Neuronal stem cell (in vitro differentiated cells): ENCODE data around the gene NR5A1.

Experiments used
- DNase-seq: peaks from one replicate; pipeline ENCODE4 v3.0.0-alpha.2; 2013; ENCODE audit warnings: low spot score
- H2AFZ ChIP-seq: one replicate; pipeline ENCODE4 v1.6.1; 2013; ENCODE audit warnings: mild to moderate bottlenecking, low read length, inconsistent platforms
- H2AK5ac ChIP-seq: 2 replicates; pipeline ENCODE4 v1.6.1; 2013; ENCODE audit warnings: low read depth, mild to moderate bottlenecking, inconsistent platforms, low read length, moderate library complexity, mixed read lengths
- H2BK120ac ChIP-seq: 2 replicates; pipeline ENCODE4 v1.6.1; 2013; ENCODE audit warnings: low read depth, mild to moderate bottlenecking, inconsistent platforms, low read length, moderate library complexity, mixed read lengths
- H2BK12ac ChIP-seq: one replicate; pipeline ENCODE4 v1.6.1; 2013; ENCODE audit warnings: low read length, inconsistent platforms
- H2BK15ac ChIP-seq: 2 replicates; pipeline ENCODE4 v1.6.1; 2013; ENCODE audit warnings: mild to moderate bottlenecking, low read length, inconsistent platforms, mixed read lengths
- H2BK5ac ChIP-seq: one replicate; pipeline ENCODE4 v1.6.1; 2013; ENCODE audit warnings: inconsistent platforms, mild to moderate bottlenecking, low read length, moderate library complexity
- H3K14ac ChIP-seq: one replicate; pipeline ENCODE4 v1.6.1; 2013; ENCODE audit warnings: low read length, inconsistent platforms
- H3K18ac ChIP-seq: 2 replicates; pipeline ENCODE4 v1.6.1; 2013; ENCODE audit warnings: low read length, inconsistent platforms
- H3K23ac ChIP-seq: 2 replicates; pipeline ENCODE4 v1.6.1; 2013; ENCODE audit warnings: low read depth, mild to moderate bottlenecking, mixed read lengths, low read length, inconsistent platforms; ENCODE audit not compliant: poor library complexity
- H3K27ac ChIP-seq: replicated peaks from 3 replicates; pipeline ENCODE4 v1.5.1; 2013; ENCODE audit warnings: low read length, inconsistent platforms
- H3K27me3 ChIP-seq, 3 experiments: 2 replicates each; pipeline ENCODE4 v1.6.1; 2013; ENCODE audit warnings: low read length in 3 of 3, mild to moderate bottlenecking in 2 of 3, inconsistent platforms in 1 of 3, low read depth in 1 of 3, mixed read lengths in 1 of 3, moderate library complexity in 1 of 3; ENCODE audit not compliant: control insufficient read depth in 3 of 3, insufficient read depth in 3 of 3
- H3K36me3 ChIP-seq, 2 donors: replicated peaks in 1 of 2; 2 replicates each; pipeline ENCODE4 v1.6.1; 2013; ENCODE audit warnings: low read length in 2 of 2; ENCODE audit not compliant: control insufficient read depth in 2 of 2, insufficient read depth in 2 of 2
- H3K4ac ChIP-seq: 2 replicates; pipeline ENCODE4 v1.6.1; 2013; ENCODE audit warnings: inconsistent platforms, mild to moderate bottlenecking, low read length, moderate library complexity
- H3K4me1 ChIP-seq, 2 donors: 1 replicate in 1 of 2; 2 replicates in 1 of 2; pipeline ENCODE4 v1.6.1; 2013; ENCODE audit warnings: low read length in 2 of 2, low read depth in 1 of 2; ENCODE audit not compliant: control insufficient read depth in 2 of 2, insufficient read depth in 1 of 2
- H3K4me2 ChIP-seq: one replicate; pipeline ENCODE4 v1.6.1; 2013; ENCODE audit warnings: mild to moderate bottlenecking, low read length, inconsistent platforms; ENCODE audit not compliant: insufficient read depth, poor library complexity, severe bottlenecking
- H3K4me3 ChIP-seq, 2 donors: 2 replicates each; pipeline ENCODE4 v1.5.1; 2013; ENCODE audit warnings: low read length in 2 of 2, mild to moderate bottlenecking in 2 of 2, inconsistent platforms in 1 of 2, moderate library complexity in 1 of 2
- H3K79me1 ChIP-seq: one replicate; pipeline ENCODE4 v1.6.1; 2013; ENCODE audit warnings: low read depth, mild to moderate bottlenecking, inconsistent platforms, low read length, moderate library complexity
- H3K9ac ChIP-seq: one replicate; pipeline ENCODE4 v1.6.1; 2013; ENCODE audit warnings: mild to moderate bottlenecking, low read depth, low read length, inconsistent platforms; ENCODE audit not compliant: poor library complexity
- H3K9me3 ChIP-seq, 2 donors: replicated peaks in 1 of 2; 2 replicates each; pipeline versions ENCODE3 to v1.6.1; 2013; ENCODE audit warnings: low read length in 2 of 2, mild to moderate bottlenecking in 2 of 2, inconsistent platforms in 1 of 2, low read depth in 1 of 2, mixed read lengths in 1 of 2, moderate library complexity in 1 of 2; ENCODE audit not compliant: control insufficient read depth in 2 of 2, insufficient read depth in 1 of 2
- H4K8ac ChIP-seq: one replicate; pipeline ENCODE4 v1.6.1; 2013; ENCODE audit warnings: low read depth, mild to moderate bottlenecking, inconsistent platforms, low read length, moderate library complexity
- H4K91ac ChIP-seq: one replicate; pipeline ENCODE4 v1.6.1; 2013; ENCODE audit warnings: low read length, low read depth, mild to moderate bottlenecking, inconsistent platforms; ENCODE audit not compliant: poor library complexity
- WGBS, 2 donors: extraction: QIAGEN DNeasy Blood & Tissue Kit; methylation state at CpG; one replicate each; pipeline ENCODE4 v1.1.7; 2013; ENCODE audit warnings: missing lambda C conversion rate in 2 of 2, mixed read lengths in 1 of 2; ENCODE audit not compliant: insufficient read length in 2 of 2, insufficient replicate concordance in 1 of 2; ENCODE audit errors: extremely low coverage in 2 of 2; 5-methylcytosine and 5-hydroxymethylcytosine counted together

The NR5A1 gene

DNA sequence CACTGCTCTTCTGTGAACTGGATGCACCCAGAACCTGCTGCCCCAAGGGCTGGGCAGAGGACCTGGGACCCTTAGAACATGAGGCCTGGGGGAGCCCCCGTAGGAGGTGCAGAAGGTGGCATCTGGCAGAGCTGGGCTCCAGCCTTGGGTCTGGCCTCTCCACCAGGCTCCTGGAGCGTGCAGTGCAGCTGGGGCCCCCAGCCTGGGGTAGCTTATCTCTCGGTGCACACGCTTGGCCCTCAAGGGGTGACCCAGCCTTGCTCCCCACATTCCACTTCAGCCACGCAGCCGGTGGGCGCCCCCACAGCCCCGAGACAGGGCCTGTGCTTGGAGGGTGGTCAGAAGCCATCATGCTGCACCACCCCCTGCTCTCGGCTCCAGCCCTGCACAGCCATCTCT is 5.6 kb upstream of the NR5A1 start:
- no peak for DNase-seq
- H3K4me2 ChIP-seq, result no peak overlapping the region
- no peak overlapping the region for H3K4ac ChIP-seq
- no peaks in the 10 kb centered on the region for H3K9me3 ChIP-seq
- no peak overlapping the region for H4K91ac ChIP-seq
- H3K14ac ChIP-seq, result peak overlapping the region; percentile 50
- no peak overlapping the region for H2BK15ac ChIP-seq
- H3K79me1 ChIP-seq, result no peaks in the 10 kb centered on the region
- H3K27me3 ChIP-seq, result peaks cover 0 to 6% (median 0%) of the 10 kb centered on the region in 3 experiments
- H2BK5ac ChIP-seq, result peak overlapping the region; percentile 75
- H4K8ac ChIP-seq, result no peak overlapping the region
- peak overlapping the region; percentile 56 for H3K18ac ChIP-seq
- H3K23ac ChIP-seq, result peak overlapping the region; percentile 75
- H2AK5ac ChIP-seq, result peak overlapping the region; percentile 78
- WGBS, 2 donors, result no CpG with 5 or more reads among the region's 9 CpGs
- no peak overlapping the region for H3K27ac ChIP-seq
- H3K36me3 ChIP-seq, result no peaks in the 10 kb centered on the region
- no peak overlapping the region for H2BK12ac ChIP-seq
- peak overlapping the region; percentile 30 for H3K9ac ChIP-seq
- no peak overlapping the region for H3K4me3 ChIP-seq
- no peak overlapping the region for H2AFZ ChIP-seq
- peaks cover 1 to 21% of the 10 kb centered on the region in 2 donors for H3K4me1 ChIP-seq
- no peak overlapping the region for H2BK120ac ChIP-seq

DNA sequence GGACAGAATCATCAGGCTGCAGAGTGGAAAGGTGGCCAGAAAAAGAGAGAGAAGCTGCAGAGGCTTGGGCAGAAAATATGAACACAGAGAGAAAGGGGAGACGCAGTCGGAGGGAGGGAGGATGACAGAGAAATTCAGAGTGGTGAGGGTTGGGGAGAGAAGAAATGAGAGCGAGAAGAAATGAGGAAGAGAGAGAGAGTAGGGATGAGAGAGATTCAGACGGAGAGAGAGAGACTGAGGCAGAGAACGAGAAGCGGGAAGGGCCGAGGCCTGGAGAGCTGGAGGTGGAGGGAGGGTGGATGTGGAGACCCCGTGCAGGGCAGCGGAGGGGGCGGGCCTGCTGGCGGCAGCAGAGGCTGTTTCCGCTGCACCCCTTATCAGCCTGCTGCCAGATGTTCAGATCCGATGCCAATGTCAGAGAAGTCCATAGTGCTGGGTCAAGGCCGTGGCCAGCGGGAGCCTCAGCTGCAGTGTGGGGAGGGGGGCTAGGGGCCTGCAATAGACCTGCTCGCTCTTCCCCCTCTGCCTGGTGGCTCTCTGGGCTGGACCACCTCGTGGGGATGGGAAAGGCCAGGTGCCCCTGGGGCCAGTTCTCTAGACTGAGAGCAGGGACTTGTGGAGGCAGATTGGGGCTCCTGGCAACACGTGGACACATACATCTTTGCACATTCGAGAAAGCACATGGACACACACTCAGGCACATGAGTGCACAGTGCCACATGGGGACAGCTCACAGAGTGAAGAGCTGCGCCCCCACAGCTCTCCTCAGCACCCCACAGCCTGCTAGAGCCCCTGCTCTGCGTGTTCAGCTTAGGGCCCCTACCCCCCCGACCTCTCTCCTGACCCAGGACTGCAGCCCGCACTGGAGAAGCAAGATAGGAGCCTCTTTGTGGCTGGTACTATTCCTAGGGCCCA is 4.9 kb upstream of the NR5A1 start:
- Histone ChIP-seq H3K36me3 (no peaks in the 10 kb centered on the region), H3K27me3 (peaks cover 0 to 9% (median 0%) of the 10 kb centered on the region in 3 experiments), H4K91ac (no peak overlapping the region), H3K79me1 (no peaks in the 10 kb centered on the region), H3K27ac (no peak overlapping the region), H3K9me3 (no peaks in the 10 kb centered on the region), H3K4me1 (peaks cover 1 to 21% of the 10 kb centered on the region in 2 donors), H3K9ac (no peak overlapping the region), H3K4ac (no peak overlapping the region), H2AFZ (peak overlapping the region; percentile 79), H2AK5ac (peak overlapping the region; percentile 78), H3K23ac (peak overlapping the region; percentile 75), H4K8ac (no peak overlapping the region), H3K18ac (peak overlapping the region; percentile 79), H3K14ac (peak overlapping the region; percentile 32), H2BK12ac (no peak overlapping the region), H2BK5ac (peak overlapping the region; percentile 91), H2BK15ac (peak overlapping the region; percentile 16), H3K4me2 (no peak overlapping the region), H3K4me3 (no peak overlapping the region), H2BK120ac (no peak overlapping the region)
- 100% methylated on average over 2 of the region's 23 CpGs; no CpG with 5 or more reads in 1 of the 2 donors for WGBS, 2 donors
- no peak for DNase-seq

DNA sequence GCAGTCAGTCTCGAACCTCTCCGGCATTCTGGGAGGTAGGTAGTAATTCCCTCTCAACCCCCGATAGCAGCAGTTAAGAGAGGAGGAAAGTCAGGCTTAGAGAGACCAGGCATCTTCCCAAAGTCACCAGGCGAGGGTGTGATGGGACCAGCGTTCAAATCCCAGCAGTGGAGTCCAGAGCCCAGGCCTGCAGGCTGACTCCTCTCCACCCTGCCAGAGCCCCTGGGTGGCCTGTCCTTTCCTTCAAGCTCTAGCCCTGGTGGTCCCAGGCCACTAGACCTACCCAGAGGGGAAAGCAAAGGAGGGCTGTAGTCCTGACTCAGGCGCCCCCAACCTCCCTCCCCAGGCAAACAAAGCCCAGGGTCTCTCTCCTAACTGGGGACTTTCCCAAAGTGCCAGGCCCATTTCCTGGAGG is 4.2 kb upstream of the NR5A1 start:
- Histone ChIP-seq H3K4me3 (no peak overlapping the region), H3K9ac (no peak overlapping the region), H2BK15ac (no peak overlapping the region), H3K4me2 (no peak overlapping the region), H3K23ac (peak overlapping the region; percentile 69), H3K14ac (no peak overlapping the region), H3K18ac (no peak overlapping the region), H2BK12ac (no peak overlapping the region), H3K79me1 (no peaks in the 10 kb centered on the region), H3K4ac (no peak overlapping the region), H3K36me3 (no peaks in the 10 kb centered on the region), H3K4me1 (peaks cover under 1 to 21% of the 10 kb centered on the region in 2 donors), H2BK5ac (no peak overlapping the region), H4K8ac (no peak overlapping the region), H2AFZ (peak overlapping the region; percentile 79), H2BK120ac (no peak overlapping the region), H3K27ac (no peak overlapping the region), H3K9me3 (no peaks in the 10 kb centered on the region), H4K91ac (no peak overlapping the region), H2AK5ac (no peak overlapping the region), H3K27me3 (peaks cover 0 to 17% (median 0%) of the 10 kb centered on the region in 3 experiments)
- WGBS, 2 donors, result no CpG with 5 or more reads among the region's 6 CpGs
- DNase-seq, result no peak

DNA sequence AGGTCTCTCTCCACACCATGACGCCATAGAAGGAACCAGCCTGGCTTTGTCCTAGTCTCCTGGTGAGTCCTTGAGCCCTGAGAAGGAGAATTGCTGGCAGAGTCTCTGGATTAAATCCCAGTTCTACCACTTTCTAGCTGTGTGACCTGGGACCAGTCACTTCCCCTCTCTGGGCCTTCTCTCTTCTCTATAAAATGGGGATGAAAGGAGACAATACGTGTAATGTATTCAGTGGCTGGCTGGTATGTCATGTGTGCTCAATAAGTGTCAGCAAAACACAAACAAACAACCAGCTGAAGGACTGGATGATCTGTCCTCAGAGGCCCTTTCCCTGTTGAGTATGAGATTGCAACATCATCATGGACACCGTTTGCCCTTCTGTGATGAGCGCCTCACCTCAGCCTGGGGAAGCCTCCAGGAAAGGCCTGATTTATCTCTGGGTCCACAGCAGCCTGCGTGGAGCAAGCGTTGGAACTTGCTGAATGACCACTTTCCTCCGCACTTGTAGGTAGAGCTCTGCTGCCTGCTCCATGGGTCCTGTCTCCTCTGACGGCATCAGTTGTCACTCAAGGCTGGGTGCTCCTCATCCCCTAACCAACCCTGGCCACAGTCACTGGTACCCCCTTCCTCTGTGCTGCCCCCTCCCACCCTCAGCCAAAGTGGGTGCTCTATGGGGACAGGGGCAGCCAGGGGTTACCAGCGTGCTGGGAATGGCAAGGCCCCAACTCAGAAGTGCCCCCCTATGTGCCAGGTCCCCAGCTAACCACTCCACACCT is 3.6 kb upstream of the NR5A1 start:
- peak overlapping the region; percentile 69 for H3K23ac ChIP-seq
- H3K4me1 ChIP-seq, result peaks cover 0 to 21% of the 10 kb centered on the region in 2 donors
- peaks cover 0 to 23% (median 5%) of the 10 kb centered on the region in 3 experiments for H3K27me3 ChIP-seq
- no peak overlapping the region for H2BK5ac ChIP-seq
- DNase-seq, result no peak
- peak overlapping the region; percentile 37 for H2BK15ac ChIP-seq
- no CpG with 5 or more reads among the region's 9 CpGs for WGBS, 2 donors
- H3K36me3 ChIP-seq, result no peaks in the 10 kb centered on the region
- no peak overlapping the region for H3K9ac ChIP-seq
- H3K9me3 ChIP-seq, result no peaks in the 10 kb centered on the region
- H3K4me3 ChIP-seq, result no peak overlapping the region
- no peak overlapping the region for H4K8ac ChIP-seq
- H3K27ac ChIP-seq, result no peak overlapping the region
- no peak overlapping the region for H2AK5ac ChIP-seq
- no peak overlapping the region for H4K91ac ChIP-seq
- no peak overlapping the region for H2BK12ac ChIP-seq
- no peak overlapping the region for H3K4me2 ChIP-seq
- no peak overlapping the region for H2AFZ ChIP-seq
- H3K14ac ChIP-seq, result no peak overlapping the region
- peak overlapping the region; percentile 67 for H3K18ac ChIP-seq
- H3K4ac ChIP-seq, result no peak overlapping the region
- no peaks in the 10 kb centered on the region for H3K79me1 ChIP-seq
- H2BK120ac ChIP-seq, result no peak overlapping the region
